GM23338 (cell line): ENCODE data around the gene ARHGAP28. TPM values are rescaled to one million over a fixed set of nuclear protein-coding genes. Genes with fewer than 3 reads are reported as not detected.

ENCODE experiments used
- ATAC-seq: fragments of 200-7000 bp; cut with Tn5 transposase; 3 replicates; pipeline ENCODE4 v1.9.1; 2020
- DNase-seq: peaks from one replicate; pipeline ENCODE4 v3.0.0-alpha.2; 2015; ENCODE audit warnings: low spot score
- H2AFZ ChIP-seq: fragments of 200-600 bp; sonication (generic); 2 replicates; pipeline ENCODE4 v1.8.0; 2016; ENCODE audit warnings: antibody characterized with exemption, mild to moderate bottlenecking, moderate library complexity
- H3F3A ChIP-seq: fragments of 200-600 bp; sonication (generic); replicated peaks from 2 replicates; pipeline ENCODE4 v1.8.0; 2017; ENCODE audit warnings: antibody characterized with exemption, mixed run types, low read depth
- H3K27ac ChIP-seq: fragments of 200-600 bp; sonication (generic); 2 replicates; pipeline ENCODE4 v1.6.1; 2016; ENCODE audit warnings: low read depth
- H3K27me3 ChIP-seq: fragments of 200-600 bp; sonication (generic); 2 replicates; pipeline ENCODE4 v1.8.0; 2016; ENCODE audit warnings: mild to moderate bottlenecking, mixed run types, moderate library complexity; ENCODE audit not compliant: insufficient read depth
- H3K36me3 ChIP-seq: fragments of 200-600 bp; sonication (generic); 2 replicates; pipeline ENCODE4 v1.8.0; 2016; ENCODE audit warnings: mild to moderate bottlenecking; ENCODE audit not compliant: insufficient read depth
- H3K4me1 ChIP-seq: fragments of 200-600 bp; sonication (generic); 2 replicates; pipeline ENCODE4 v1.8.0; 2016; ENCODE audit warnings: mild to moderate bottlenecking, moderate library complexity; ENCODE audit not compliant: insufficient read depth
- H3K4me2 ChIP-seq: fragments of 200-600 bp; sonication (generic); 2 replicates; pipeline ENCODE4 v1.7.1; 2017; ENCODE audit warnings: mixed run types
- H3K4me3 ChIP-seq: fragments of 200-600 bp; sonication (generic); 2 replicates; pipeline ENCODE4 v1.6.1; 2016; ENCODE audit warnings: mixed run types
- H3K79me2 ChIP-seq: fragments of 200-600 bp; sonication (generic); replicated peaks from 2 replicates; pipeline ENCODE4 v1.8.0; 2017; ENCODE audit warnings: mild to moderate bottlenecking; ENCODE audit not compliant: insufficient read depth
- H3K9me2 ChIP-seq: fragments of 200-600 bp; sonication (generic); 2 replicates; pipeline ENCODE4 v1.8.0; 2017; ENCODE audit not compliant: insufficient read depth
- H4K20me1 ChIP-seq: fragments of 200-600 bp; sonication (generic); replicated peaks from 2 replicates; pipeline ENCODE4 v1.8.0; 2017; ENCODE audit warnings: mild to moderate bottlenecking; ENCODE audit not compliant: insufficient read depth
- H3K27ac Mint-ChIP-seq: 2 replicates; pipeline ENCODE4 v1.8.0; 2020; ENCODE audit warnings: inconsistent platforms, mild to moderate bottlenecking, moderate library complexity, mixed read lengths
- H3K27me3 Mint-ChIP-seq: 3 replicates; pipeline ENCODE4 v1.8.0; 2022; ENCODE audit warnings: low read depth, mild to moderate bottlenecking, moderate library complexity, mixed read lengths, inconsistent platforms; ENCODE audit not compliant: insufficient read depth, poor library complexity
- H3K36me3 Mint-ChIP-seq: 3 replicates; pipeline ENCODE4 v1.8.0; 2021; ENCODE audit warnings: low read depth, mild to moderate bottlenecking, inconsistent platforms, moderate library complexity, mixed read lengths
- H3K4me1 Mint-ChIP-seq: 3 replicates; pipeline ENCODE4 v1.8.0; 2020; ENCODE audit warnings: mild to moderate bottlenecking, inconsistent platforms, mixed read lengths
- H3K4me3 Mint-ChIP-seq: 3 replicates; pipeline ENCODE4 v1.8.0; 2021; ENCODE audit warnings: moderate library complexity, mild to moderate bottlenecking, inconsistent platforms, mixed read lengths
- H3K9me3 Mint-ChIP-seq: 3 replicates; pipeline ENCODE4 v1.8.0; 2020; ENCODE audit warnings: moderate library complexity, mild to moderate bottlenecking, inconsistent platforms, mixed read lengths
- CREB1 ChIP-seq: fragments of 250-450 bp; sonication (Bioruptor Pico); IDR thresholded peaks from 2 replicates; pipeline ENCODE4 v1.5.0; 2020; ENCODE audit warnings: low read depth, mild to moderate bottlenecking, moderate library complexity
- EZH2phosphoT487 ChIP-seq: fragments of 200-600 bp; sonication (generic); IDR thresholded peaks from one replicate; pipeline ENCODE4 v1.8.1; 2018; ENCODE audit warnings: antibody characterized with exemption; ENCODE audit not compliant: unreplicated experiment
- JUNB ChIP-seq: IDR thresholded peaks from one replicate; pipeline ENCODE4 v1.6.1; 2016; ENCODE audit warnings: antibody characterized with exemption; ENCODE audit not compliant: unreplicated experiment
- NANOG ChIP-seq: IDR thresholded peaks from 2 replicates; pipeline ENCODE4 v1.6.1; 2016; ENCODE audit warnings: antibody characterized with exemption, borderline replicate concordance
- POLR2AphosphoS5 ChIP-seq: IDR thresholded peaks from 2 replicates; pipeline ENCODE4 v1.6.1; 2016; ENCODE audit warnings: antibody characterized with exemption, low read depth
- STAT1 ChIP-seq: IDR thresholded peaks from one replicate; pipeline ENCODE4 v1.6.1; 2016; ENCODE audit warnings: antibody characterized with exemption; ENCODE audit not compliant: unreplicated experiment
- ZNF114 ChIP-seq: fragments of 250-450 bp; sonication (Bioruptor Pico); IDR thresholded peaks from 2 replicates; pipeline ENCODE4 v1.5.0; 2020; ENCODE audit warnings: mild to moderate bottlenecking, moderate library complexity
- ZNF331 ChIP-seq: fragments of 250-450 bp; sonication (Bioruptor Pico); IDR thresholded peaks from 2 replicates; pipeline ENCODE4 v1.5.0; 2020; ENCODE audit warnings: low read depth, mild to moderate bottlenecking, moderate library complexity
- polyA plus RNA-seq: library from polyadenylated mRNA; unstranded; fragments of >200 nt; fragmentation: Nextera tagmentation; extraction: Ambion mirVana; gene quantifications from 2 replicates; pipeline ENCODE4 v1.2.1, GENCODE V29; 2016
- total RNA-seq: library from RNA; depleted of rRNA; stranded (reverse); fragments of >200 nt; shearing (Covaris generic); gene quantifications from 2 replicates; pipeline ENCODE4 v1.2.3, GENCODE V29; 2014
- TF ChIP-seq, protein P1 (sequence below): IDR thresholded peaks from one replicate; pipeline ENCODE4 v1.6.1; 2018; ENCODE audit warnings: antibody characterized with exemption; ENCODE audit not compliant: unreplicated experiment
- TF ChIP-seq, protein P2 (sequence below): IDR thresholded peaks from 2 replicates; pipeline ENCODE4 v1.6.1; 2016; ENCODE audit warnings: antibody characterized with exemption

ARHGAP28 gene
- total and polyA plus RNA-seq, 2 experiments from 2014 or later, result 2.8 to 9.6 TPM

DNA sequence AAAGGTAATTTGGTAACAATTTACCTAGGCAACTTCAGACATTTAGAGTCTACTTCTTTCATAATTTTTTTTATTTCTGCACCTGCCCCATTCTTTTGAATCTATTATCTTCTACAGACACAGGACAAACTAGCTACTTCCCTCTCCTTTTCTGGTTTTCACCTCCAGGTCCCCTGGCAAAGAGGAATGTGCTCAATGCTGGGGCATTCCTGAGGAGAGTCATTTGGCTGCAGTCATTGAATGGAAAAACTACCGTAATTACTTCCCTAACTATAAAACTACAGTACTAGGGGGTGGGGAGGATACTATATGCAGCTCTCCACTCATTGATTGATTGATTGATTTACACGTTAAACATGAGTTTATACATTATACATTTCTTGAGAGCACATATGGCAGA is 11.2 kb upstream of the ARHGAP28 start (continued):
- TF ChIP-seq, protein P1, sequence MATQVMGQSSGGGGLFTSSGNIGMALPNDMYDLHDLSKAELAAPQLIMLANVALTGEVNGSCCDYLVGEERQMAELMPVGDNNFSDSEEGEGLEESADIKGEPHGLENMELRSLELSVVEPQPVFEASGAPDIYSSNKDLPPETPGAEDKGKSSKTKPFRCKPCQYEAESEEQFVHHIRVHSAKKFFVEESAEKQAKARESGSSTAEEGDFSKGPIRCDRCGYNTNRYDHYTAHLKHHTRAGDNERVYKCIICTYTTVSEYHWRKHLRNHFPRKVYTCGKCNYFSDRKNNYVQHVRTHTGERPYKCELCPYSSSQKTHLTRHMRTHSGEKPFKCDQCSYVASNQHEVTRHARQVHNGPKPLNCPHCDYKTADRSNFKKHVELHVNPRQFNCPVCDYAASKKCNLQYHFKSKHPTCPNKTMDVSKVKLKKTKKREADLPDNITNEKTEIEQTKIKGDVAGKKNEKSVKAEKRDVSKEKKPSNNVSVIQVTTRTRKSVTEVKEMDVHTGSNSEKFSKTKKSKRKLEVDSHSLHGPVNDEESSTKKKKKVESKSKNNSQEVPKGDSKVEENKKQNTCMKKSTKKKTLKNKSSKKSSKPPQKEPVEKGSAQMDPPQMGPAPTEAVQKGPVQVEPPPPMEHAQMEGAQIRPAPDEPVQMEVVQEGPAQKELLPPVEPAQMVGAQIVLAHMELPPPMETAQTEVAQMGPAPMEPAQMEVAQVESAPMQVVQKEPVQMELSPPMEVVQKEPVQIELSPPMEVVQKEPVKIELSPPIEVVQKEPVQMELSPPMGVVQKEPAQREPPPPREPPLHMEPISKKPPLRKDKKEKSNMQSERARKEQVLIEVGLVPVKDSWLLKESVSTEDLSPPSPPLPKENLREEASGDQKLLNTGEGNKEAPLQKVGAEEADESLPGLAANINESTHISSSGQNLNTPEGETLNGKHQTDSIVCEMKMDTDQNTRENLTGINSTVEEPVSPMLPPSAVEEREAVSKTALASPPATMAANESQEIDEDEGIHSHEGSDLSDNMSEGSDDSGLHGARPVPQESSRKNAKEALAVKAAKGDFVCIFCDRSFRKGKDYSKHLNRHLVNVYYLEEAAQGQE, result no peak
- no peak for TF ChIP-seq CREB1 (CRISPR knock-in tag)
- TF ChIP-seq NANOG, result no peak
- TF ChIP-seq JUNB, result no peak
- no peak for TF ChIP-seq STAT1
- TF ChIP-seq ZNF114, result no peak
- TF ChIP-seq, protein P2, sequence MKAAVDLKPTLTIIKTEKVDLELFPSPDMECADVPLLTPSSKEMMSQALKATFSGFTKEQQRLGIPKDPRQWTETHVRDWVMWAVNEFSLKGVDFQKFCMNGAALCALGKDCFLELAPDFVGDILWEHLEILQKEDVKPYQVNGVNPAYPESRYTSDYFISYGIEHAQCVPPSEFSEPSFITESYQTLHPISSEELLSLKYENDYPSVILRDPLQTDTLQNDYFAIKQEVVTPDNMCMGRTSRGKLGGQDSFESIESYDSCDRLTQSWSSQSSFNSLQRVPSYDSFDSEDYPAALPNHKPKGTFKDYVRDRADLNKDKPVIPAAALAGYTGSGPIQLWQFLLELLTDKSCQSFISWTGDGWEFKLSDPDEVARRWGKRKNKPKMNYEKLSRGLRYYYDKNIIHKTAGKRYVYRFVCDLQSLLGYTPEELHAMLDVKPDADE, result no peak
- no peak for TF ChIP-seq ZNF331

DNA sequence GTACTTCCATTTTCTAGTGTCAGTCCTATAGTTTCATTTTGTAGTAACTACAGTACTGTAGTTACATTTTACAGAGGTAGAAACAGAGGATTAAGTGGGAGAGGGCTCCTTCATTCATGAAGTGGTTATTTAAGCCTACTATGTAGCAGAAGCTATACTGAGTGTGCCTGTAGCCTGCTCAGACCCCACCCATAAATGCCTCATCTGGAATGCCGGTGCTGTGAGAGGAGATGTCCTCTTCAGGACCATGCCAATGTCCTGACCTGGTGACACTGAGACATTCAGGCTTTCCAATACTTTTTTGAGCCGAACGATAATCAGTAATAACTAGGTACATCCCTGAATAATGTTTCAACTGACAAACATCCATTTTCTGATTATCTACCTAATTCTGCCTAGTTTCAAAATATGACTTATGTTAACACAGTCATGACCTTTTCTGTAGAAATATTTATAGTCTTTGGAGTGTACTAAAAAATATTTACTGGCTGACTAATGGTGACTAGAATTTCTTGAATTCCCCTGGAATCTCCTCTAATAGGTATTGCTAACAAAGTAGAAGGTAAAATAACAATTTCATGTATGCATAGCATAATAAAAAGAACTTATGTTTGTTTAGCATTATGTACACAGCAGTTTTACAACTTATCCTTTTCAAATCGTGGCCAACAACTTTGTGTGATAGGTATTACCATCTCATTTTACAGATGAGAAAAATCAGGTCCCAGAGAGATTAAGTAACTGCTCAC is 10.2 kb upstream of the ARHGAP28 start:
- Histone ChIP-seq H3K4me1 (no peaks in the 10 kb centered on the region), H3K79me2 (no peaks in the 10 kb centered on the region), H3K36me3 (no peaks in the 10 kb centered on the region), H3K4me3 (no peak overlapping the region), H3K4me2 (no peak overlapping the region), H3K27me3 (no peaks in the 10 kb centered on the region), H3K9me2 (0 out of 2 replicates have a peak, but pooled peaks cover 6% of the 10 kb centered on the region), H3F3A (no peaks in the 10 kb centered on the region), H2AFZ (no peak overlapping the region), H4K20me1 (no peaks in the 10 kb centered on the region), H3K27ac (no peak overlapping the region)
- TF ChIP-seq ZNF331 (no peak), POLR2AphosphoS5 (no peak), STAT1 (no peak), EZH2phosphoT487 (no peak)
- H3K4me3 Mint-ChIP-seq, result no peak overlapping the region
- H3K36me3 Mint-ChIP-seq, result no peaks in the 10 kb centered on the region
- peaks cover 14% of the 10 kb centered on the region for H3K4me1 Mint-ChIP-seq
- H3K27me3 Mint-ChIP-seq, result no peaks in the 10 kb centered on the region
- DNase-seq (no peak), ATAC-seq (no peak)
- no peak overlapping the region for H3K27ac Mint-ChIP-seq
- no peaks in the 10 kb centered on the region for H3K9me3 Mint-ChIP-seq
